Central memory CD8-positive, alpha-beta T cell (primary cell): ENCODE results near the gene IER5L.

ENCODE experiments used
- ATAC-seq: fragments of 150-1000 bp; cut with Tn5 transposase; replicated peaks from 2 replicates; pipeline ENCODE4 v1.10.0; 2022; ENCODE audit warnings: mild to moderate bottlenecking, moderate FRiP score, moderate number of reproducible peaks; ENCODE audit not compliant: poor library complexity, severe bottlenecking; ENCODE audit errors: extremely low read depth
- DNase-seq, 2 donors: peaks; one replicate each; pipeline ENCODE4 v3.0.0; 2021; ENCODE audit warnings: low spot score in 2 of 2
- H3K27ac Mint-ChIP-seq: one replicate; pipeline ENCODE4 v1.8.0; 2022; ENCODE audit warnings: low read depth, mild to moderate bottlenecking, moderate library complexity, mixed read lengths
- H3K27me3 Mint-ChIP-seq: one replicate; pipeline ENCODE4 v1.8.0; 2022; ENCODE audit warnings: mixed read lengths
- H3K36me3 Mint-ChIP-seq: one replicate; pipeline ENCODE4 v1.8.0; 2022; ENCODE audit warnings: mild to moderate bottlenecking, moderate library complexity, mixed read lengths; ENCODE audit not compliant: insufficient read depth
- H3K4me1 Mint-ChIP-seq: one replicate; pipeline ENCODE4 v1.8.0; 2022; ENCODE audit warnings: mixed read lengths
- H3K4me3 Mint-ChIP-seq: one replicate; pipeline ENCODE4 v1.8.0; 2022; ENCODE audit warnings: mild to moderate bottlenecking, moderate library complexity, mixed read lengths
- H3K9me3 Mint-ChIP-seq: one replicate; pipeline ENCODE4 v1.8.0; 2022; ENCODE audit warnings: mixed read lengths

The IER5L gene

DNA sequence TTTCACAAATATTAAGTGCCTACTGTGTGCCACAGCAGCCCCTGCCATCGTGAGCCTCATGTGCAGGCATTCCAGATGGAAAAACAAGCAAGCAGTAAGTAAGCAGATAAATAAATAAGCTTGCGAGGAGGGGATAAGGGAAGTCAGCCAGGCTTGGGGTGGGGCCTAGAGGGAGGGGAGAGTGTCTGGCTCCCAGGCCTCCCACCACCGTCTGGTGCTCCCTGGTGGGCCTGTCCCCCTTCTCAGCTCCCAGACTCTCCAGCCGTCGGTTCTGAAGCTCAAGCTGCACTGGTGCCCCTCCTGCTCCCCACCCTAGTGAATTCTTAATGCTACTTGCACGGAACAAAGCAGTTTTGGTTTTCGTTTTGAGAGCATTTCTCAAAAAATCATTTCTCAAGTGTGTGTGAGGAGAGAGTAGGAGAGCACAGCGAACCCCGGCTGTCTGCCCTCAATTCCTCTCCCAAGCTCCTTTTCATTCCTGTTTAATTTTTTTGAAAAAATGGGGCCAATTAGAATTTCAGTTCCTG is 6.6 kb upstream of the IER5L start:
- peaks cover 10% of the 10 kb centered on the region for H3K4me1 Mint-ChIP-seq
- no peaks in the 10 kb centered on the region for H3K36me3 Mint-ChIP-seq
- H3K27me3 Mint-ChIP-seq: no peaks in the 10 kb centered on the region
- no peak for DNase-seq
- no peaks in the 10 kb centered on the region for H3K9me3 Mint-ChIP-seq
- H3K27ac Mint-ChIP-seq: no peak overlapping the region
- ATAC-seq: no peak
- H3K4me3 Mint-ChIP-seq: no peak overlapping the region

DNA sequence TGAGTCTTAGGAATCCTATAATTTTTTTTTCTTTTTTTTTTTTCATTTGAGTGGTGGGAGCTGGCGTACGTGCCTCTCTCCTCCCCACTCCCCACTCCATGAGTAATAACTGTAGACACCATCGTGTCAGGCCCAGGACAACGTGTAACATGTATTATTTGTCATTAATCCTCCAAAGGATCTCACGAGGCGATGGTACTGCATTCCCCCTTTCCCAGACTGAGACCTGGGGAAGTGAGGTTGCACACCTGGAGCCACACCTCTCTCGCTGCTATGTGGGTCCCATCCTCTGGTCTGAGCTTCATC is 6.1 kb upstream of the IER5L start:
- Mint-ChIP-seq H3K27me3 (no peaks in the 10 kb centered on the region), H3K27ac (no peak overlapping the region), H3K9me3 (no peaks in the 10 kb centered on the region), H3K4me3 (no peak overlapping the region), H3K4me1 (peaks cover 10% of the 10 kb centered on the region), H3K36me3 (no peaks in the 10 kb centered on the region)
- no peak for ATAC-seq
- no peak for DNase-seq

GRCh38 chr9:129183495-129184218 is 5.6 kb upstream of the IER5L start:
- H3K27me3 Mint-ChIP-seq: no peaks in the 10 kb centered on the region
- H3K9me3 Mint-ChIP-seq: no peaks in the 10 kb centered on the region
- H3K4me3 Mint-ChIP-seq: no peak overlapping the region
- no peaks in the 10 kb centered on the region for H3K36me3 Mint-ChIP-seq
- DNase-seq (no peak), ATAC-seq (no peak)
- peaks cover 10% of the 10 kb centered on the region for H3K4me1 Mint-ChIP-seq
- no peak overlapping the region for H3K27ac Mint-ChIP-seq

DNA sequence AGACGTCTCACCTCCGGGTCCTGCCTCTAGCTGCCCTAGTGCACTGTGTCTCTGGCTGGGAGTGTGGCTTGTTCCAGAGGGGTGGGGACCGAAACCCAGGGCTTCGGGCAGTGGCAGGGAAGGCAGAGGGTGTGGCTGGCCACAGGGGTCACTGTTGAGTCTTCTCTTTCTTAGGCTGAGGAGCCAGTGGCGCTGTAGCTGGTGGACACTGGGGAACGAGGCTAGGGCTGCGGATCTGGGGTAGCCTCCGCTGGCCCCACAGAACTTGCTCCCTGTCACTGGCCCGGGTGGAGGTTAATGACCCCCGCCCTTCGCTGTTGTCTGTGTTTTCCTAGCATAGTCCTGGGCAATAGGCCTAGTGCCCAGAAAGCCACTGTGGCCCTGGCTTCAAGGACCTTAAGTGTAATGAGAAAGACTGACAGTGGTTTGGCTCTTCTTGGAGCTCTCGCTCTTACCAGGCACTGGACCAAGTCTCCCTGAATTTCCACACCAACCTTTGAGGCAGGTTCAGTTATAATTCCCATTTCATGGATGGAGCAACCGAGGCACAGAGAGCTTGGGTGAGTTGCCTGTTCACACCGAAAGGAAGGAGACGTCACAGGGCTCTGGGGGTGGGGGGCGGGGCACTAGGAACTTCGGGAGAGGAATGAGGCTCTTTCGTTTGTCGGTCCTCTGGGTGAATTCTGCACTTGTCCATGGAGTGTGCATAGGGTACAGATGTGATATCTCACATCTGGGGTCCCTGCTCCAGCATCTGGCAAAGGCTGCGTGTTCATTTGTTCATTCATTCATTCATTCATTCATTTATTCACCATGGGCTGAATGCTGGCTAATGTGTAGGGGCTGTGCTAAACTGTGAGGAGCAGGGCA is 4.8 kb upstream of the IER5L start:
- no peak overlapping the region for H3K4me3 Mint-ChIP-seq
- H3K27me3 Mint-ChIP-seq: no peaks in the 10 kb centered on the region
- peaks cover 10% of the 10 kb centered on the region for H3K4me1 Mint-ChIP-seq
- peaks cover 4% of the 10 kb centered on the region for H3K36me3 Mint-ChIP-seq
- no peak overlapping the region for H3K27ac Mint-ChIP-seq
- DNase-seq (no peak), ATAC-seq (no peak)
- no peaks in the 10 kb centered on the region for H3K9me3 Mint-ChIP-seq

DNA sequence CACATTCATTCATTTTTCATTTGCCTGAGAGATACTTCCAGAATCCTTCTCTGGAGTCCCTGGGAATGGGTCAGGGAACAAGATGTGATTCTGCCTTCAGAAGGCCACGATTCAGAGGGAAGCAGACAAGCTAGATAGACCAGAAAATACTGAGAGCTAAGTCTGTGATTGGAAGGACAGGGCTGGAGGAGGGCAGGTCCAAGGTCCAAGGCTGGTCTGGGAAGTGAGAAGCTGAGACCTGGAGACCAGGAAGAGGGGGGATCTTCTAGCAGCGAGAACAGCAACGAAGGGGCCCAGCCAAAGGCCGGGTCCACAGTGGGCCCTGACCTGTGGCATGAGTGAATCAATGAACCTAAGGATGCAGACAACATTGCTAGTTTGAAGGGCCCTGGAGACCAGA is 4.1 kb upstream of the IER5L start:
- Mint-ChIP-seq H3K27me3 (no peaks in the 10 kb centered on the region), H3K4me3 (no peak overlapping the region), H3K36me3 (peaks cover 6% of the 10 kb centered on the region), H3K4me1 (peaks cover 10% of the 10 kb centered on the region), H3K27ac (no peak overlapping the region), H3K9me3 (no peaks in the 10 kb centered on the region)
- ATAC-seq: no peak
- no peak for DNase-seq

DNA sequence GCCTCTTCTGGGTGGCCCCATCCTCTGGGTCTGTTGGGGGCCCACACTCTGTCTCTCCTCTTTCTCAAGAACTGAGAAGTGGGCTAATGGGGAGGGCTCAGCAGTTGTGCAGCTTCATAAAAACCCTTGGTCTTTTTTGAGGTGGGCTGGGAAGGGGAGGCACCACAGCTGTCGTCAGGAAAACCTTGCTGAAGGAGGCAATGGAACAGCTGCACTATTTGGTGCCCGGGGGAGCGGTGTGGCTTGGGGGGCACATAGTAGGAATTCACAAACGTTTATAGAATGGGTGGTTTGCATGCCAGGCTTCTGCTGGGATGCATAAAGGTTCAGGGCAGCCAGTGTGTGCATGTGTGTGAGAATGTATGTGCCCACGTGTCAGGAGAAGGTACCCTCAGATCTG is 3.2 kb upstream of the IER5L start:
- no peak overlapping the region for H3K4me3 Mint-ChIP-seq
- no peak for DNase-seq
- no peak for ATAC-seq
- no peaks in the 10 kb centered on the region for H3K27me3 Mint-ChIP-seq
- peaks cover 10% of the 10 kb centered on the region for H3K4me1 Mint-ChIP-seq
- H3K9me3 Mint-ChIP-seq: no peaks in the 10 kb centered on the region
- H3K36me3 Mint-ChIP-seq: peaks cover 6% of the 10 kb centered on the region
- no peak overlapping the region for H3K27ac Mint-ChIP-seq

DNA sequence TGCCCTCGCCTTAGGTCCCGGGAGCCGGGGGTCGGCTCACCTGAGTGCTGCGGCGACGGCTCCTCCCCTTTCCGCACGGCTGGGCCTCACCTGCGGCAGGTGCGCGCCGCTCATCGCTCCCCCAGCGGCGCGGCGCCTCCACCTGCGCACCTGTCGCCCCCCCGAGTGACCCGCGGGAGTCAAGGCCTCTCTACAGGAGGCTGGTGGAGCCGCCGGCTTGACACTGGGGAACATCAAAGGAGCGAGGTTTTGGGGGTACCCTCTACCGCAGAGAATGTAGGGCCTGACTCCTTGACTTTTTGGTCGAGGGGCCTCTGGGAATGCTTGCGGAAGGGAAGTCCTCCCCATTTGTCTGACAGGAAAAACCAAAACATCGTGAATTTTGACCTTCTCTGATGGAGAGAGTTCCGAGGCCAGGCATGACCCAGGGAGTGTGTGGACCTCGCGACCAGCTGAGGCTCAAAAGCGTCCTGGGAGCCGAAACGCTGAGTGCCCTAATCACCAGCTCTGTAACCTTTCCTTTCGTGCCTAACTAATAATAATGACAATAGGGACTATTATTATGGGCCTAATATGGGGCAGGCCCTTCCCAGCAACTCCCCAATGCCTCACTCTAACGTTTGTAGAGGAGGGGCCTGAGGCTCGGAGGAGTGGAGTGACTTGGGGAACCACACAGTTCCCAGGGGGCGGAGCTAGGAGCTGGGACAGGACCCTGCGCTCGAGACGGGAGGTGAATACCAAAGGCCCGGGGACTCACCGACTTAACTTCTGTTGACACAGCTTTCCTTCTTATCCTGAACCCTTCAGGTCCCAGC is 714 bp upstream of the IER5L start:
- Mint-ChIP-seq H3K9me3 (no peaks in the 10 kb centered on the region), H3K4me1 (peaks cover 7% of the 10 kb centered on the region), H3K4me3 (no peak overlapping the region), H3K36me3 (peaks cover 12% of the 10 kb centered on the region), H3K27me3 (no peaks in the 10 kb centered on the region), H3K27ac (no peak overlapping the region)
- ATAC-seq: no peak
- DNase-seq: no peak

DNA sequence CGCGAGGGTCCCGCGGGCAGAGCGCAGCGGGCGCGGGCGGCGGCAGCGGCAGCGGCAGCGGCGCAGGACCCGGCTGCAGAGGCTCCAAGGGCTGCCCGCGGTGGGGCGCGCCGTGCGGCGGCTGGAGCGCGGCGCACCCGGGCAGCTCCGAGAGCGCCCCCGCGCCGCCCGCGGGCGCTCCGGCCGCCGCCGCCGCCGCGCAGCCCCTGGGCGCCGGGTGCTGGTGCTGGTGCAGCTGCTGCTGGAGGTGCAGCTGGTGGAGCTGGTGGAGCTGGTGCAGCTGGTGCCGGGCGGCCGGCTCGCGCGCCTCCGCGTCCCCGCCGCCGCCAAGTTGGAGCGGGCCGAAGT is 644 bp downstream of the IER5L start:
- ATAC-seq: peak; percentile 6
- no peaks in the 10 kb centered on the region for H3K9me3 Mint-ChIP-seq
- no peak for DNase-seq
- peaks cover 12% of the 10 kb centered on the region for H3K27me3 Mint-ChIP-seq
- H3K36me3 Mint-ChIP-seq: peaks cover 12% of the 10 kb centered on the region
- H3K4me3 Mint-ChIP-seq: peak overlapping the region; percentile 84
- H3K4me1 Mint-ChIP-seq: peaks cover 7% of the 10 kb centered on the region
- H3K27ac Mint-ChIP-seq: no peak overlapping the region

DNA sequence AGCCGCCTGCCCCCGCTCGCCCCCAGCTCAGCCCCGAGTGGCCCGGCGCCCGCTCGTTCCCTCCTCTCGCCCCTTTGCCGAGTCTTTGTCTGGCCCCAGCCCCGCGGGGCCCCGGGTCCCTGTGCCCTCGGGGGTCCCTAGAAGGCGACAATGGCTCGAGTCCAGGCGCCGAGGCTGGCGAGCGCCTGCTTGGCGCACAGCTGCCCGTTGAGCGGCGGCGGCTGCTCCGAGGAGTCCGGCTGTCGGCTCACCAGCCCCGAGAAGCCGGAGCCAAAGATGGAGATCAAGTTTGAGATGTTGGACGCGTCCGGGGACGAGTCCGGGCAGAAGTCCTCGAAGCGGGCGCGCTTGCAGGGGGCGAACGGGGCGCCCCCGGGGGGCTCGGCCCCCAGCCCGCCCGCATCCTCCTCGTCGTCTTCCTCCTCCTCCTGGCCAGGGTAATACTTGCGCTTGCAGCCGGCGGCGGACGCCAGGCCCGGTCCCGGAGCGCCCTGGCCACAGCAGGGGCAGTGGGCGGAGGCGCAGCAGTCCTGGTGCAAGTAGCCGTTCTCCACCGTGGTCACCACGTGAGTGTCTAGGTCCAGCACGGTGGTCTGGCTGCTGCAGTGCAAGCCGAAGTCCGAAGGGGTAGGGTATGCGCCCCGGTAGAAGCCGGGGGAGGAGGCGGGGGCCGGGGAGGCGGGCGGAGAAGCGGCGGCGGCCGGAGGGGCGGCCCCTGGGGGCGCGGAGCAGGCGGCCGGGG is 1.2 kb downstream of the IER5L start:
- Mint-ChIP-seq H3K9me3 (no peaks in the 10 kb centered on the region), H3K4me3 (peak overlapping the region; percentile 83), H3K36me3 (peaks cover 12% of the 10 kb centered on the region)

GRCh38 chr9:129175825-129176633 is 2.0 kb downstream of the IER5L start:
- Mint-ChIP-seq H3K4me1 (peaks cover 7% of the 10 kb centered on the region), H3K27ac (peak overlapping the region; percentile 68), H3K36me3 (peaks cover 12% of the 10 kb centered on the region), H3K9me3 (no peaks in the 10 kb centered on the region), H3K4me3 (peak overlapping the region; percentile 83), H3K27me3 (peaks cover 26% of the 10 kb centered on the region)
- DNase-seq: peak; percentile 36 to 39
- peak; percentile 15 for ATAC-seq

More for the DNA sequence above, 1.2 kb downstream of the IER5L start:
- Mint-ChIP-seq H3K27me3 (peaks cover 17% of the 10 kb centered on the region), H3K4me1 (peaks cover 7% of the 10 kb centered on the region), H3K27ac (peak overlapping the region; percentile 57)
- DNase-seq (no peak), ATAC-seq (no peak)

- DNase-seq (no peak), ATAC-seq (no peak)
- Mint-ChIP-seq H3K27ac (peak overlapping the region; percentile 68), H3K36me3 (peaks cover 12% of the 10 kb centered on the region), H3K9me3 (no peaks in the 10 kb centered on the region), H3K4me3 (peak overlapping the region; percentile 83), H3K4me1 (peaks cover 7% of the 10 kb centered on the region), H3K27me3 (peaks cover 28% of the 10 kb centered on the region)
Observed at GRCh38 chr9:129175515-129175824, 2.6 kb downstream of the IER5L start.
